Left ventricle myocardium inferior (tissue), 1 donor: ENCODE results near the gene FAM117B. TPM values are rescaled to one million over a fixed set of nuclear protein-coding genes. Genes with fewer than 3 reads are reported as not detected.

Experiments used
- DNase-seq: peaks from one replicate; pipeline ENCODE4 v3.0.0-alpha.2; 2020
- H3K27ac ChIP-seq: fragments of 200-600 bp; replicated peaks from 2 replicates; pipeline ENCODE4 v1.8.0; 2021
- H3K27me3 ChIP-seq: fragments of 200-600 bp; 2 replicates; pipeline ENCODE4 v1.8.0; 2021; ENCODE audit warnings: low read depth
- H3K36me3 ChIP-seq: fragments of 200-600 bp; 2 replicates; pipeline ENCODE4 v1.8.0; 2021
- H3K4me1 ChIP-seq: fragments of 200-600 bp; 2 replicates; pipeline ENCODE4 v1.8.0; 2021
- H3K4me3 ChIP-seq: fragments of 200-600 bp; 2 replicates; pipeline ENCODE4 v1.8.0; 2021; ENCODE audit warnings: mild to moderate bottlenecking, moderate library complexity
- H3K9me3 ChIP-seq: fragments of 200-600 bp; replicated peaks from 2 replicates; pipeline ENCODE4 v1.8.0; 2021
- CTCF ChIP-seq: fragments of 200-600 bp; IDR thresholded peaks from 2 replicates; pipeline ENCODE4 v1.8.0; 2021; ENCODE audit warnings: antibody characterized with exemption, mild to moderate bottlenecking, borderline replicate concordance
- intact Hi-C: fragments of 100-400 bp; cut with micrococcal nuclease; formaldehyde crosslinking; loops from one replicate; pipeline ENCODE4 v1.11.0; 2022
- total RNA-seq: library from RNA; stranded (reverse); fragmentation: NEBNext Ultra II Directional; extraction: Animal tissue kit (Norgen Biotek cat#: 25700); gene quantifications from one replicate; pipeline ENCODE4 v1.2.1, GENCODE V29; 2021
- donor health status: DM: no; HTN: yes; CAD: no; lungs with severe emphysema.

The FAM117B gene
- total RNA-seq, 1 donor from 2014 or later, result 2.4 TPM

GRCh38 chr2:202758604-202759003 is 123.8 kb downstream of the FAM117B start:
- Histone ChIP-seq H3K36me3 (peaks cover 28% of the 10 kb centered on the region), H3K4me1 (no peaks in the 10 kb centered on the region), H3K4me3 (no peak overlapping the region), H3K27me3 (no peaks in the 10 kb centered on the region), H3K27ac (no peak overlapping the region), H3K9me3 (no peaks in the 10 kb centered on the region)
- no peak for TF ChIP-seq CTCF
- no peak for DNase-seq
- intact Hi-C loops, result no loop called here

GRCh38 chr2:202760848-202761247 is 126.1 kb downstream of the FAM117B start:
- no peak for TF ChIP-seq CTCF
- Histone ChIP-seq H3K27me3 (no peaks in the 10 kb centered on the region), H3K36me3 (peaks cover 31% of the 10 kb centered on the region), H3K4me1 (no peaks in the 10 kb centered on the region), H3K27ac (no peak overlapping the region), H3K4me3 (no peak overlapping the region), H3K9me3 (no peaks in the 10 kb centered on the region)
- DNase-seq, result no peak
- intact Hi-C loops, result no loop called here

DNA sequence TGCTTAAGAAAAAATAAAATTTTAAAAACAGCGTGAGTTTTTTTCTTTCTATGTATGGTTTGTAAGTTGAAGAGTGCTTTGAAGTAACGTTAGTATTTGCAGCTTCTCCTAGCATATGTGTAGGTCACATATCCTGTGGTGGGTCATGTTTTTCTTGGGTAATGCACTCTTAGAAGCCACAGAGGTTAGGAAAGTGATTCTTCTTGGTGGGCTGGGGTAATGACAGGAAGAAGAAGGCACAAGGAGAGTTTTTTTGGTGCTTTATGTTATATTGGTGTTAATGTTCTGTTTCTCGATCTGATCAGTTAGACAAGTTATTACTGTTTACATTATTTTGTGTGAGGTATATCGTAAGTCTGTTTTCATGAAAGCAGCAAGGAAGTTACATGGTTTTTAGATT is 127.8 kb downstream of the FAM117B start:
- Histone ChIP-seq H3K9me3 (no peaks in the 10 kb centered on the region), H3K36me3 (peaks cover 25% of the 10 kb centered on the region), H3K4me1 (no peaks in the 10 kb centered on the region), H3K27ac (no peak overlapping the region), H3K4me3 (no peak overlapping the region), H3K27me3 (no peaks in the 10 kb centered on the region)
- TF ChIP-seq CTCF, result no peak
- intact Hi-C loops, result no loop called here
- DNase-seq, result no peak

DNA sequence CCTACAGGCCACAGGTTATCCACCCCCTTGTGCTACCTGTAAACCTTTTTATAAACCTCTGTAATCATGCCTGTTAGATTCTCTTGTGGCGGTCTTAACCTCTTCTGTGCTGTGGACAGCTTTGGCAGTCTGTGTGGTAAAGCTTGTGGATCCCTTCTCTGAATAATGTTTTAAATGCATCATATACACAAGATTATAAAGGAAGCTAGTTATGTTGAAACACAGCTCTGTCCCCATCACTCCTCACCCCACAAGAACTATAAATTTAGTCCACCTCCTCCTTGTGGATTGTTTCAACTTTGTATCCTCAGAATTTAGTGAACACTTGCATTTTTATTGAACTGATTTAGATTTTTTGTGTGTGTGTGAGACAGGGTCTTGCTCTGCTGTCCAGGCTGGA is 129.1 kb downstream of the FAM117B start:
- intact Hi-C loops, result no loop called here
- no peak overlapping the region for H3K27ac ChIP-seq
- H3K36me3 ChIP-seq, result peaks cover 21% of the 10 kb centered on the region
- no peak for DNase-seq
- H3K4me3 ChIP-seq, result no peak overlapping the region
- H3K4me1 ChIP-seq, result no peaks in the 10 kb centered on the region
- TF ChIP-seq CTCF, result no peak
- H3K27me3 ChIP-seq, result no peaks in the 10 kb centered on the region
- no peaks in the 10 kb centered on the region for H3K9me3 ChIP-seq

- no peak for DNase-seq
- Histone ChIP-seq H3K4me1 (no peaks in the 10 kb centered on the region), H3K4me3 (no peak overlapping the region), H3K9me3 (no peaks in the 10 kb centered on the region), H3K27ac (no peak overlapping the region), H3K27me3 (no peaks in the 10 kb centered on the region), H3K36me3 (peaks cover 14% of the 10 kb centered on the region)
- intact Hi-C loops, result no loop called here
- no peak for TF ChIP-seq CTCF
Observed at GRCh38 chr2:202764991-202765390, 130.2 kb downstream of the FAM117B start.

DNA sequence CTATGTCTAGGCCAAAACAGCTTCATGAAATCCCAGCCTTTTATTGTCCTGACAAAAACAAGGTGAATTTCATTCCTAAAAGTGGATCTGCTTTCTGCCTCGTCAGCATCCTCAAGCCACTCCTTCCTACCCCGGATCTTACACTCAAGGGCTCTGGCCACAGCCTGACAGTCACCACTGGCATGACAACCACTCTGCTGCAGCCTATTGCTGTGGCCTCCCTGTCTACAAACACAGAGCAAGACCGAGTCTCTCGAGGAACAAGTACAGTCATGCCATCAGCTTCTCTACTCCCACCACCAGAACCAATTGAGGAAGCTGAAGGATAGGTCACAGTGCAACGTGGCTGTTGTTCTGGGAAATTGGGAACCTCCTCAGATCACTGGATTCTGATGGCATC is 130.7 kb downstream of the FAM117B start:
- intact Hi-C loops, result no loop called here
- no peak for TF ChIP-seq CTCF

More for the DNA sequence above, 130.7 kb downstream of the FAM117B start:
- H3K27ac ChIP-seq, result no peak overlapping the region
- no peak for DNase-seq
- H3K36me3 ChIP-seq, result peaks cover 14% of the 10 kb centered on the region
- no peaks in the 10 kb centered on the region for H3K4me1 ChIP-seq
- no peak overlapping the region for H3K4me3 ChIP-seq
- H3K27me3 ChIP-seq, result no peaks in the 10 kb centered on the region
- H3K9me3 ChIP-seq, result no peaks in the 10 kb centered on the region
